ENCODE data around the gene ART5.
"Not testable (repeated sequence)": the region's sequence is repeated elsewhere in the genome, so short reads cannot be mapped to it uniquely, and the experiment has no call there.

ART5 gene

GRCh38 chr11:3655547-3655946, 13.8 kb upstream of the ART5 start:
- no peak for DNase-seq

- not testable (repeated sequence) for DNase-seq
These were observed 10.7 kb upstream of the ART5 start for GRCh38 chr11:3652514-3652913.

- DNase-seq, result not testable (repeated sequence)
These were observed 7.6 kb upstream of the ART5 start for GRCh38 chr11:3649374-3649773.

- not testable (repeated sequence) for DNase-seq
These were observed 7.1 kb upstream of the ART5 start for GRCh38 chr11:3648843-3649242.

GRCh38 chr11:3645552-3645951, 3.8 kb upstream of the ART5 start:
- no peak for DNase-seq

- no peak for DNase-seq
These were observed 3.0 kb upstream of the ART5 start, which contains the start of gene ART1 for GRCh38 chr11:3644817-3645235. Gene ART1, plus strand, starts transcription at chr11:3645128. Its CDS starts 14,086 bp downstream, at chr11:3659214.

- DNase-seq, result not testable (repeated sequence)
These were observed 1.3 kb upstream of the ART5 start for GRCh38 chr11:3643102-3643546.

- peak; percentile 68 to 76 for DNase-seq
These were observed 519 bp upstream of the ART5 start for GRCh38 chr11:3642071-3642951.

GRCh38 chr11:3641191-3641590, 601 bp downstream of the ART5 start:
- DNase-seq, result no peak

- DNase-seq, result no peak
These were observed 2.0 kb downstream of the ART5 start for GRCh38 chr11:3639841-3640240.

- DNase-seq, result no peak
These were observed 3.3 kb downstream of the ART5 start for GRCh38 chr11:3638513-3638912.

GRCh38 chr11:3637201-3637600, 4.6 kb downstream of the ART5 start:
- no peak for DNase-seq

- DNase-seq, result no peak
These were observed 6.0 kb downstream of the ART5 start for GRCh38 chr11:3635641-3636375.

- no peak for DNase-seq
These were observed 9.6 kb downstream of the ART5 start for GRCh38 chr11:3632070-3632660.

- DNase-seq, result no peak
These were observed 10.5 kb downstream of the ART5 start for GRCh38 chr11:3631331-3631730.

GRCh38 chr11:3627291-3627690, 14.5 kb downstream of the ART5 start:
- DNase-seq, result no peak

- no peak for DNase-seq
These were observed 15.4 kb downstream of the ART5 start for GRCh38 chr11:3626250-3626960.

GRCh38 chr11:3623767-3624458, 17.9 kb downstream of the ART5 start:
- no peak for DNase-seq

- no peak for DNase-seq
These were observed 18.7 kb downstream of the ART5 start for GRCh38 chr11:3623121-3623520.

GRCh38 chr11:3622521-3622920, 19.3 kb downstream of the ART5 start:
- DNase-seq, result no peak

GRCh38 chr11:3617990-3618389, 23.8 kb downstream of the ART5 start:
- DNase-seq, result no peak

All from NCI-H2081 (cell line).